ENCODE data around the gene CPLX1.

CPLX1 gene

DNA sequence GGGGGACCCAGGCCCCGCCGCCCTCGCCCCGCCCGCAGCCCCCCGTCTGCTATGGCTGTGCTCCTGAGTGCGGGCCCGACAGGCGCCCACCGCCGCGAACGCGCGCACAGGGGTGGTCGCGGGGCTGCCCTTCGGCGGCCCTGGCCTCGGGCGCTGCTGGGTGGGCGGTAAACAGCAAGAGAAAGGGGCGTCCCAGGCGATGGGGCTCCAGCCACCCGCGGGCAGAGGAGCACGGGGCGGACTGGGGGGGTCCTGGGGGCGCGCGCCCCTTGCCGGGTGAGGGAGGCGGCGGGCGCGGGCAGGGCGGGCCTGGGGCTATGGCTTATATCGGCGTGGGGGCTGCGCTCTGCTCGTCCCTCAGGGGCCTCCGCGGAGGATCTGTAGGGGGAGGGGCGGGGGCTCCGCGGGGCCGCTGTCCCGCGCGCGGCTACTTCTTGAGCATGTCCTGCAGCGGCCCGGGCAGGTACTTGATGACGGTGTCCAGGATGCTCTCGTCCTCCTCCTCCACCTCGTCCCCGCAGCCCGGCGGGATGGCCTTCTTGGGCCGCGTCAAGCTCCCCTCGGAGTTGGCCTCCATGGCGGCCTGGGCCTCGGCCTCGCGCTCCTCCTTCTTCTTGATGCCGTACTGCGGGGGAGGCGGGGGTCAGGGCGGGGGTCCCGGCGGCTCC is 39.7 kb downstream of the CPLX1 start:
- Histone ChIP-seq H2BK5ac (ENCODE audit: low read length) (no peak overlapping the region), H3K4me2 (ENCODE audit: insufficient read depth, low read length, poor library complexity, severe bottlenecking) (peak overlapping the region; percentile 73), H2BK12ac (ENCODE audit: low read length) (no peak overlapping the region), H3K27me3 (ENCODE audit: control insufficient read depth in 3 of 3, insufficient read depth in 3 of 3, low read depth in 1 of 3, low read length in 3 of 3) (peaks cover 21 to 56% (median 33%) of the 10 kb centered on the region in 3 experiments), H3K4ac (ENCODE audit: low read length) (no peak overlapping the region), H3K9me3 (replicated peaks in 1 of 2; ENCODE audit: control insufficient read depth in 2 of 2, insufficient read depth in 1 of 2, low read depth in 1 of 2, low read length in 2 of 2) (no peaks in the 10 kb centered on the region), H3K27ac (replicated peaks; ENCODE audit: low read length) (no peak overlapping the region), H2AK5ac (ENCODE audit: low read depth, low read length) (peak overlapping the region; percentile 70), H3K14ac (ENCODE audit: low read length) (no peak overlapping the region), H3K9ac (ENCODE audit: low read depth, low read length, poor library complexity) (peak overlapping the region; percentile 21), H3K18ac (ENCODE audit: low read length) (no peak overlapping the region), H4K8ac (ENCODE audit: low read depth, low read length) (peak overlapping the region; percentile 17), H3K23ac (ENCODE audit: low read depth, low read length, poor library complexity) (no peak overlapping the region), H3K36me3 (replicated peaks in 1 of 2; ENCODE audit: control insufficient read depth in 2 of 2, insufficient read depth in 2 of 2, low read length in 2 of 2) (no peaks in the 10 kb centered on the region), H2BK120ac (ENCODE audit: low read depth, low read length) (no peak overlapping the region), H4K91ac (ENCODE audit: low read depth, low read length, poor library complexity) (no peak overlapping the region), H3K4me1 (ENCODE audit: control insufficient read depth in 2 of 2, insufficient read depth in 1 of 2, low read depth in 1 of 2, low read length in 2 of 2) (peaks cover 5 to 6% of the 10 kb centered on the region in 2 donors), H2BK15ac (ENCODE audit: low read length) (no peak overlapping the region), H3K79me1 (ENCODE audit: low read depth, low read length) (peaks cover 4% of the 10 kb centered on the region), H2AFZ (ENCODE audit: low read length) (peak overlapping the region; percentile 72), H3K4me3 (ENCODE audit: low read length in 2 of 2) (peak overlapping the region in 1 of 2 donors; percentile 62)
- DNase-seq (ENCODE audit: low spot score): no peak
- no CpG with 5 or more reads among the region's 72 CpGs for WGBS, 2 donors (ENCODE audit: extremely low coverage in 2 of 2, insufficient read length in 2 of 2, insufficient replicate concordance in 1 of 2)

GRCh38 chr4:785332-786073 is 40.4 kb downstream of the CPLX1 start:
- peak overlapping the region; percentile 73 for H3K4me2 ChIP-seq (ENCODE audit: insufficient read depth, low read length, poor library complexity, severe bottlenecking)
- H2BK12ac ChIP-seq (ENCODE audit: low read length): no peak overlapping the region
- peak overlapping the region; percentile 79 for H3K14ac ChIP-seq (ENCODE audit: low read length)
- H3K18ac ChIP-seq (ENCODE audit: low read length): peak overlapping the region; percentile 72
- no CpG with 5 or more reads among the region's 57 CpGs for WGBS, 2 donors (ENCODE audit: extremely low coverage in 2 of 2, insufficient read length in 2 of 2, insufficient replicate concordance in 1 of 2)
- H2AK5ac ChIP-seq (ENCODE audit: low read depth, low read length): no peak overlapping the region
- H3K4ac ChIP-seq (ENCODE audit: low read length): no peak overlapping the region
- no peak overlapping the region for H2BK120ac ChIP-seq (ENCODE audit: low read depth, low read length)
- no peak for DNase-seq (ENCODE audit: low spot score)
- H2AFZ ChIP-seq (ENCODE audit: low read length): peak overlapping the region; percentile 72
- H4K8ac ChIP-seq (ENCODE audit: low read depth, low read length): no peak overlapping the region
- peaks cover 0 to 3% of the 10 kb centered on the region in 2 donors for H3K36me3 ChIP-seq (replicated peaks in 1 of 2; ENCODE audit: control insufficient read depth in 2 of 2, insufficient read depth in 2 of 2, low read length in 2 of 2)
- peaks cover 9% of the 10 kb centered on the region for H3K79me1 ChIP-seq (ENCODE audit: low read depth, low read length)
- peak overlapping the region in 1 of 2 donors; percentile 8 for H3K4me3 ChIP-seq (ENCODE audit: low read length in 2 of 2)
- no peak overlapping the region for H2BK15ac ChIP-seq (ENCODE audit: low read length)
- H3K27ac ChIP-seq (replicated peaks; ENCODE audit: low read length): no peak overlapping the region
- H3K9me3 ChIP-seq (replicated peaks in 1 of 2; ENCODE audit: control insufficient read depth in 2 of 2, insufficient read depth in 1 of 2, low read depth in 1 of 2, low read length in 2 of 2): no peaks in the 10 kb centered on the region
- peak overlapping the region; percentile 21 for H3K9ac ChIP-seq (ENCODE audit: low read depth, low read length, poor library complexity)
- no peak overlapping the region for H4K91ac ChIP-seq (ENCODE audit: low read depth, low read length, poor library complexity)
- H3K27me3 ChIP-seq (ENCODE audit: control insufficient read depth in 3 of 3, insufficient read depth in 3 of 3, low read depth in 1 of 3, low read length in 3 of 3): peaks cover 21 to 55% (median 33%) of the 10 kb centered on the region in 3 experiments
- peak overlapping the region; percentile 58 for H3K23ac ChIP-seq (ENCODE audit: low read depth, low read length, poor library complexity)
- H3K4me1 ChIP-seq (ENCODE audit: control insufficient read depth in 2 of 2, insufficient read depth in 1 of 2, low read depth in 1 of 2, low read length in 2 of 2): peaks cover 8% of the 10 kb centered on the region in 2 donors
- H2BK5ac ChIP-seq (ENCODE audit: low read length): no peak overlapping the region

DNA sequence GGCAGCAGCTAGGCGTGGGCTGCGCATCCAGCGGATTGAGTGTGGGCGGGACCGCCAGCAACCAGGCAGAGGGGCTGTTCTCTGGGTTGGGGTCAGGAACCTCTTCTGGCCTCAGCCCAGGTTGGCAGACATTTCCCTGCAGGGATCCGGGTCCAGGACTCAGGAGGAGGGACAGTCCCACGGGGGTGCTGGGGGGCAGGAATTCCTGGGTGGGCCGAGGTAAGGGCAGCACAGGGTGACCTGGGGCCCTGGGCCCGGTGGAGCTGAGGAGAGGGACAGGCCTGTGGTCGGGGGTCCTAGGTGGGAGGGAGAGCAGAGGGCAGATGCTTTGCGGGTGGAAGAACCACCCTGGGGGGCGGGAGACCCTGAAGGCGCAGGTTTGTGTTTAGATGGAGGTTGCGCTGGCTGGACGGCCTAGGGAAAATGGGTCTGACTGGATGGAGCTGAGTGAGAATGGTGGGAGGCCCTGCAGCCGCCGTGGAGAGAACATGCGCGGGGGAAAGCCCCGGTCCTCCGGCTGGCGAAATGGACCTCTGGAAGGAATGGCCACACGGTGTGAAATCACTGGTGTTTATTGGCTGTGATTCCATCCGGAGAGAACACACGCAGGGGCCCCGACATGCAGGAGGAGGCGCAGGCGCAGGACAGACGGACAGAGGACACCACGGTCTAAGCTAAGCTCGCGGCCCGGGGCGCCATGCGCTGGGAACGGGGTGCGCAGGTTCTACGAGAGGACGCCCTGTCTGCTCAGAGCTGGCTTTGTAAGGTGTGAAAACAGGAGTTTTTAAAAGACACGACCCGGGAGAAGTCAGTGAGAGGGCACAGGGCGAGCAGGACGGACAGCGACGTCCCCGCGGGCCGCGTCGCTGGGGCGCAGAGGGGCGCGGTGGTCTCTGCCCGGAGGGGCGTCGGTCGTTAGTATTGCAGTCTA is 41.3 kb downstream of the CPLX1 start:
- Histone ChIP-seq H2BK5ac (ENCODE audit: low read length) (no peak overlapping the region), H3K23ac (ENCODE audit: low read depth, low read length, poor library complexity) (peak overlapping the region; percentile 58), H3K18ac (ENCODE audit: low read length) (peak overlapping the region; percentile 72), H3K79me1 (ENCODE audit: low read depth, low read length) (peaks cover 15% of the 10 kb centered on the region), H2AFZ (ENCODE audit: low read length) (no peak overlapping the region), H3K4me1 (ENCODE audit: control insufficient read depth in 2 of 2, insufficient read depth in 1 of 2, low read depth in 1 of 2, low read length in 2 of 2) (peaks cover 11 to 13% of the 10 kb centered on the region in 2 donors), H4K8ac (ENCODE audit: low read depth, low read length) (no peak overlapping the region), H2BK120ac (ENCODE audit: low read depth, low read length) (no peak overlapping the region), H2BK15ac (ENCODE audit: low read length) (no peak overlapping the region), H3K27ac (replicated peaks; ENCODE audit: low read length) (no peak overlapping the region), H3K4ac (ENCODE audit: low read length) (no peak overlapping the region), H3K4me2 (ENCODE audit: insufficient read depth, low read length, poor library complexity, severe bottlenecking) (no peak overlapping the region), H3K36me3 (replicated peaks in 1 of 2; ENCODE audit: control insufficient read depth in 2 of 2, insufficient read depth in 2 of 2, low read length in 2 of 2) (peaks cover 4 to 12% of the 10 kb centered on the region in 2 donors), H3K9ac (ENCODE audit: low read depth, low read length, poor library complexity) (peak overlapping the region; percentile 54), H4K91ac (ENCODE audit: low read depth, low read length, poor library complexity) (no peak overlapping the region), H3K4me3 (ENCODE audit: low read length in 2 of 2) (no peak overlapping the region), H2AK5ac (ENCODE audit: low read depth, low read length) (peak overlapping the region; percentile 83), H3K27me3 (ENCODE audit: control insufficient read depth in 3 of 3, insufficient read depth in 3 of 3, low read depth in 1 of 3, low read length in 3 of 3) (peaks cover 21 to 55% (median 33%) of the 10 kb centered on the region in 3 experiments), H3K14ac (ENCODE audit: low read length) (peak overlapping the region; percentile 79), H2BK12ac (ENCODE audit: low read length) (peak overlapping the region; percentile 35), H3K9me3 (replicated peaks in 1 of 2; ENCODE audit: control insufficient read depth in 2 of 2, insufficient read depth in 1 of 2, low read depth in 1 of 2, low read length in 2 of 2) (no peaks in the 10 kb centered on the region)
- WGBS, 2 donors (ENCODE audit: extremely low coverage in 2 of 2, insufficient read length in 2 of 2, insufficient replicate concordance in 1 of 2): no CpG with 5 or more reads among the region's 57 CpGs
- DNase-seq (ENCODE audit: low spot score): no peak

Data from neuronal stem cell (in vitro differentiated cells).